HepG2 (cell line): ENCODE measurements around the gene TMEM256. TPM values are rescaled to one million over a fixed set of nuclear protein-coding genes. Genes with fewer than 3 reads are reported as not detected.

Experiments used
- AHDC1 ChIP-seq: sonication (generic); formaldehyde crosslinking; IDR thresholded peaks from 2 replicates; pipeline ENCODE4 v1.5.1; 2020; ENCODE audit warnings: mild to moderate bottlenecking, missing genetic modification reagents, borderline replicate concordance
- ASH2L ChIP-seq: fragments of 300-600, 200-600 bp; sonication (generic); IDR thresholded peaks from 2 replicates; pipeline ENCODE4 v1.7.0; 2017; ENCODE audit warnings: low read depth, mild to moderate bottlenecking, moderate library complexity, mixed read lengths, low read length; ENCODE audit not compliant: insufficient read length
- BHLHE40 ChIP-seq: IDR thresholded peaks from 2 replicates; pipeline ENCODE4 v1.6.1; 2011; ENCODE audit warnings: low read length, improper control_type of control experiment
- CREB1 ChIP-seq, 2 experiments: fragments of 450-650 bp in 1 of 2; IDR thresholded peaks; 2 replicates each; pipeline ENCODE4 v1.6.1; 2016 to 2017; ENCODE audit warnings: control low read depth in 1 of 2, mild to moderate bottlenecking in 1 of 2, missing compliant biosample characterization in 1 of 2, missing genetic modification characterization in 1 of 2
- GRHL1 ChIP-seq: sonication (generic); formaldehyde crosslinking; conservative IDR thresholded peaks from 2 replicates; pipeline ENCODE4 v1.8.0; 2022; ENCODE audit warnings: missing genetic modification reagents
- HMG20A ChIP-seq: IDR thresholded peaks from 2 replicates; pipeline ENCODE4 v1.6.1; 2016; ENCODE audit warnings: borderline replicate concordance
- HOMEZ ChIP-seq: IDR thresholded peaks from 2 replicates; pipeline ENCODE4 v1.6.1; 2016; ENCODE audit warnings: low read depth
- KLF6 ChIP-seq: IDR thresholded peaks from 2 replicates; pipeline ENCODE4 v1.8.0; 2016; ENCODE audit warnings: missing biosample characterization, missing genetic modification reagents
- MED1 ChIP-seq: sonication (generic); formaldehyde crosslinking; IDR thresholded peaks from 2 replicates; pipeline ENCODE4 v1.4.0; 2020; ENCODE audit warnings: missing genetic modification reagents
- MIER2 ChIP-seq: IDR thresholded peaks from 2 replicates; pipeline ENCODE4 v1.6.1; 2016; ENCODE audit warnings: missing biosample characterization, missing genetic modification reagents
- NR0B2 ChIP-seq: sonication (generic); formaldehyde crosslinking; IDR thresholded peaks from 2 replicates; pipeline ENCODE4 v1.4.0; 2020; ENCODE audit warnings: mild to moderate bottlenecking, missing genetic modification reagents
- PLRG1 ChIP-seq: fragments of 450-650 bp; conservative IDR thresholded peaks from 2 replicates; pipeline ENCODE4 v1.6.1; 2016
- SKIL ChIP-seq: sonication (generic); formaldehyde crosslinking; IDR thresholded peaks from 2 replicates; pipeline ENCODE4 v1.8.0; 2022; ENCODE audit warnings: missing genetic modification reagents, mild to moderate bottlenecking, moderate library complexity, borderline replicate concordance
- SRF ChIP-seq: IDR thresholded peaks from 2 replicates; pipeline ENCODE4 v1.6.1; 2011; ENCODE audit warnings: mild to moderate bottlenecking, low read depth, low read length, moderate library complexity
- TEAD2 ChIP-seq: sonication (generic); formaldehyde crosslinking; IDR thresholded peaks from 2 replicates; pipeline ENCODE4 v1.9.0; 2021; ENCODE audit warnings: missing genetic modification reagents
- ZBTB1 ChIP-seq: sonication (generic); formaldehyde crosslinking; IDR thresholded peaks from 2 replicates; pipeline ENCODE4 v1.4.0; 2020; ENCODE audit warnings: missing genetic modification reagents, borderline replicate concordance
- ZNF234 ChIP-seq: sonication (generic); formaldehyde crosslinking; conservative IDR thresholded peaks from 2 replicates; pipeline ENCODE4 v1.5.1; 2020; ENCODE audit warnings: mild to moderate bottlenecking, missing genetic modification reagents
- ZNF441 ChIP-seq: sonication (generic); formaldehyde crosslinking; IDR thresholded peaks from 2 replicates; pipeline ENCODE4 v1.7.0; 2021; ENCODE audit warnings: missing genetic modification reagents, borderline replicate concordance
- polyA plus RNA-seq, 8 experiments: library from polyadenylated mRNA; depleted of rRNA in 3 of 8; stranded (reverse) in 7 of 8; unstranded in 1 of 8; fragments of >200 nt; fragmentation: Illumina TruSeq in 4 of 8; extraction: Trizol in 4 of 8; gene quantifications; 2 replicates each; pipeline versions ENCODE4 v1.2.1 to v1.2.3, GENCODE V29; 2011 to 2016; ENCODE audit warnings: low read depth in 4 of 8, missing spikeins in 1 of 8, mixed read lengths in 1 of 8; ENCODE audit not compliant: insufficient read depth in 1 of 8
- total RNA-seq, 5 experiments: library from RNA; depleted of rRNA; stranded (reverse); fragments of >200 nt; fragmentation: Illumina TruSeq; extraction: Trizol; gene quantifications; 2 replicates each; pipeline ENCODE4 v1.2.3, GENCODE V29; 2016; ENCODE audit warnings: low read depth in 1 of 5

The TMEM256 gene
- total and polyA plus RNA-seq, 2 of the 13 experiments (the other 11 are each of a cell fraction or from before 2014, with no cell fraction given): 231 to 252 TPM

- no peak for TF ChIP-seq SKIL (CRISPR knock-in tag)
- no peak for TF ChIP-seq NR0B2 (CRISPR knock-in tag)
- no peak for TF ChIP-seq ASH2L
- TF ChIP-seq SRF: no peak
- no peak for TF ChIP-seq BHLHE40
- no peak for TF ChIP-seq PLRG1
- TF ChIP-seq CREB1 (IDR thresholded peaks at IDR 0.05): no peak
- TF ChIP-seq CREB1 (CRISPR knock-in tag; IDR thresholded peaks at IDR 0.05): peak; percentile 44; the same call in 1 of the 2 replicates
- TF ChIP-seq AHDC1 (CRISPR knock-in tag): no peak; the same call in 1 of the 2 replicates
- TF ChIP-seq MED1: no peak; the same call in none of the 2 replicates
- TF ChIP-seq HOMEZ (CRISPR knock-in tag): no peak
- no peak for TF ChIP-seq ZBTB1 (CRISPR knock-in tag)
- TF ChIP-seq GRHL1 (CRISPR knock-in tag): no peak
- TF ChIP-seq KLF6 (CRISPR knock-in tag): no peak
- TF ChIP-seq MIER2 (CRISPR knock-in tag): no peak
- no peak for TF ChIP-seq ZNF234 (CRISPR knock-in tag)
- no peak for TF ChIP-seq ZNF441 (CRISPR knock-in tag)
- peak; percentile 17; the same call in 1 of the 2 replicates for TF ChIP-seq HMG20A
- TF ChIP-seq TEAD2 (CRISPR knock-in tag): no peak
Observed at GRCh38 chr17:7403043-7403726, 712 bp downstream of the TMEM256 start (continued).
